HL-60 (cell line): ENCODE data around the gene LYPLA2.

Experiments used
- CTCF ChIP-seq: IDR thresholded peaks from one replicate; pipeline ENCODE4 v1.5.1; 2011; ENCODE audit warnings: low read length, control low read depth, inconsistent platforms; ENCODE audit not compliant: insufficient read depth
- POLR2AphosphoS5 ChIP-seq: IDR thresholded peaks from 2 replicates; pipeline ENCODE4 v1.6.1; 2012; ENCODE audit warnings: low read depth
- SPI1 ChIP-seq: IDR thresholded peaks from 2 replicates; pipeline ENCODE4 v1.6.1; 2012; ENCODE audit warnings: low read depth, mild to moderate bottlenecking, borderline replicate concordance

DNA sequence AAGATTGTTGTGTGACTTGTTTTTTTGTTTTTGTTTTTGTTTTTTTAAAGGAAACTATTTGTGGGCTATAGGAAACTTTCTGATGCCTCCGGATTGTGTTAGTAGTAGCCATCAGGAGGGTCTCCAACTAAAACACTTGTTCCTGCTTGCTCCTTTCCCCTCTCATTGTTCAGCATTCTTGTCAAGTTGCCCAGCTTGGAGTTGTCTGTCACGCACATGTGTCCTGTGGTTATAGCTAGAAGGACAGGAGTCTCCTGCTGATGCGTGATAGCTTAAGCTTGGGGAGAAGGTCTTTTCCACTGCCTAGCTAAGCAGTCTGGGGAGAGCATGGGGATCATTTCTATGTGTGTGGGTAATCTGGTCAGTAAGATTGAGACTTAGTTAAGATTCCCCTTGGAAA lies 3.2 kb upstream of the LYPLA2 start:
- no peak for TF ChIP-seq CTCF
- TF ChIP-seq SPI1: no peak
- TF ChIP-seq POLR2AphosphoS5: no peak
